ENCODE measurements around the gene PEX12.

DNA sequence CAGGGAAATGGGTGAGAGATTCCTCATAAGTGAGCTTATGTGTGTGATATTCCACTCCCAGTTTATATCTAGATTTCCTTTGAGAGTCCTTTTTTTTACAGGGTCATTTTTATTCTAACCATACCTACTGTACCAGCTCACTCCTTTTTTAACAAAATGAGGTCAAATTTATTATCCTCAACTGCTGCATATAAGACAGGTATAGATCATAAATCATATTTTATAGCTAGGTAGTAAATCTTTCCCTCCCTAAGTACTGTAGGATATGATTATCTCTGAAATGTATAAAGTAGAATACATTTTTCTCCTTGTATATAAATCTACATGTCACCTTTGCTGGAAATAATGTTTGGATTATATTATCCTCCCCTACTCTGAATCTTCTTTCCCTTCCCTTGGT is 40.3 kb upstream of the PEX12 start:
- TF ChIP-seq, protein P1, sequence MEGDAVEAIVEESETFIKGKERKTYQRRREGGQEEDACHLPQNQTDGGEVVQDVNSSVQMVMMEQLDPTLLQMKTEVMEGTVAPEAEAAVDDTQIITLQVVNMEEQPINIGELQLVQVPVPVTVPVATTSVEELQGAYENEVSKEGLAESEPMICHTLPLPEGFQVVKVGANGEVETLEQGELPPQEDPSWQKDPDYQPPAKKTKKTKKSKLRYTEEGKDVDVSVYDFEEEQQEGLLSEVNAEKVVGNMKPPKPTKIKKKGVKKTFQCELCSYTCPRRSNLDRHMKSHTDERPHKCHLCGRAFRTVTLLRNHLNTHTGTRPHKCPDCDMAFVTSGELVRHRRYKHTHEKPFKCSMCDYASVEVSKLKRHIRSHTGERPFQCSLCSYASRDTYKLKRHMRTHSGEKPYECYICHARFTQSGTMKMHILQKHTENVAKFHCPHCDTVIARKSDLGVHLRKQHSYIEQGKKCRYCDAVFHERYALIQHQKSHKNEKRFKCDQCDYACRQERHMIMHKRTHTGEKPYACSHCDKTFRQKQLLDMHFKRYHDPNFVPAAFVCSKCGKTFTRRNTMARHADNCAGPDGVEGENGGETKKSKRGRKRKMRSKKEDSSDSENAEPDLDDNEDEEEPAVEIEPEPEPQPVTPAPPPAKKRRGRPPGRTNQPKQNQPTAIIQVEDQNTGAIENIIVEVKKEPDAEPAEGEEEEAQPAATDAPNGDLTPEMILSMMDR (IDR thresholded peaks at IDR 0.05): no peak
- no peak for TF ChIP-seq POLR2AphosphoS5 (IDR thresholded peaks at IDR 0.05)
- TF ChIP-seq POLR2A (IDR thresholded peaks at IDR 0.05): no peak
